Activated T-cell treated with anti-CD3 and anti-CD28 coated beads, Interleukin-2, amount 50 U/mL, for 4 hours (primary cell): ENCODE results near the gene KCNH1. TPM values are rescaled to one million over a fixed set of nuclear protein-coding genes. Genes with fewer than 3 reads are reported as not detected.

Experiments
- ATAC-seq, 2 donors: fragments of 200-7000 bp; cut with Tn5 transposase; one replicate each; pipeline ENCODE4 v1.10.0; 2021
- DNase-seq: peaks from one replicate; pipeline ENCODE4 v3.0.0-alpha.2; 2020
- H3K27me3 Mint-ChIP-seq: one replicate; pipeline ENCODE4 v1.8.0; 2021; ENCODE audit warnings: low read depth, mixed read lengths
- H3K36me3 Mint-ChIP-seq: one replicate; pipeline ENCODE4 v1.8.0; 2022; ENCODE audit warnings: mixed read lengths; ENCODE audit not compliant: insufficient read depth
- H3K4me1 Mint-ChIP-seq: one replicate; pipeline ENCODE4 v1.8.0; 2021; ENCODE audit warnings: low read depth, mixed read lengths
- H3K4me3 Mint-ChIP-seq: one replicate; pipeline ENCODE4 v1.8.0; 2021; ENCODE audit warnings: mild to moderate bottlenecking, moderate library complexity, mixed read lengths
- H3K9me3 Mint-ChIP-seq: one replicate; pipeline ENCODE4 v1.8.0; 2021; ENCODE audit warnings: mixed read lengths
- total RNA-seq, 3 donors: library from RNA; stranded (reverse); gene quantifications; one replicate each; pipeline ENCODE4 v1.2.1, GENCODE V29; 2021

KCNH1 gene
- total RNA-seq, 3 donors from 2014 or later = not detected

DNA sequence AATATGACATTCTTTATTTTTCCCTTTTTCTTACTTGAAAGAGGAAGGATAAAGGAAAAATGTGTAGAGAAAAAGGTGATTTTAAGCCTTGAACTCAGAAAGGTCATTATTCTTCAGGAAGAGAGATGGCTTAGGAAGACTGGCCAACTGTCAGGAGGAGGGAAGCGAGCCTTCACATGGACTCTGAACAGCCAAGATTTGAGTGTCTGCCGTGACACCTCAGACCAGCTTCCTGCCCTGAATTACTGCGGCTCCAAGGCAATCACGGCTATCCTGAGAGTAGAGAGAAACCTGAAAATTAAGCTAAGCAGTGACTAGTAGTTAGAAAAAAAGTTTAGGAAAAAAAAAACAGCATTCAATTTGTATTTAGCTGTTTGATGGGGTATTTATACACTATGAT lies 314.7 kb downstream of the KCNH1 start:
- H3K9me3 Mint-ChIP-seq = no peaks in the 10 kb centered on the region
- no peak for DNase-seq

DNA sequence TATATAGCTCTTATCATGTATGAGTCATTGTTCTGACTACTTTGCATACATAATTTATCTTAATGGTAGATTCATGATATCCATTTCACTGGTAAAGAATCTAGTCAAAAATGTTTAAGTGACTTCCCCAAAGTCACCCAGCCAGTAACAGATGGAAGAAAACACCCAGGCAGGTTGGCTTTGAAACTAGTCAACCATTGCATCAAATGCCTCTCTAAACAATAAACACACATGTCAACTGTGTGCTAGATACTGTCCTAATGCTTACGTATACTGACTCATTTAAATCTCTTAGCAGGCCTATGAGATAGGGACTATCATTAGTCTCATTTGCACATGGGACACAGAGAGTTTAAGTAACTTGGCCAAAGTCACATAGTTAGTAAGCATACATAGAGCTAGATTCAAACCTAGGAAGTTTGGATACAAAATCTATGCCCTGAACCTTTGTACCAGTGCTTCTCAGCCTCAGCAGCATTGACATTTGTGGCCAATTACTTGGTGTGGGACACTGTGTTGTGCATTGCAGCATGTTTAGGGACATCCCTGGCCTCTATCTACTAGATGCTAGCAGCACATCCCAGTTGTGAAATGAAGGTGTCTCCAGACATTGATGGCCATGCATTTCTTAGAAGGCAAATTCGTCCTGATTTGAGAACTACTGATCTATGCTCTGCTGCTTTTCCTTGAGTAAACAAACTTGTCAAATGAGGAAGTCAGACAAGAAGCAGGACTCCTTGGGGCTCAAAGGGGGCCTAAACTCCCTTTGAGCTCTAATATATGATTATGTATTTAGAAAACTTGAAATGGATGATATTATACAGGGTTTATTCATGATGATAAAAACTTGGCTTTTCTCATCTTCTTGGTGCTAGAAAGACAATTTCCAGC lies 316.3 kb downstream of the KCNH1 start:
- no peak for ATAC-seq
- H3K4me1 Mint-ChIP-seq = no peaks in the 10 kb centered on the region
- H3K9me3 Mint-ChIP-seq = no peaks in the 10 kb centered on the region

More for the DNA sequence above, 314.7 kb downstream of the KCNH1 start:
- ATAC-seq = no peak
- Mint-ChIP-seq H3K36me3 (no peaks in the 10 kb centered on the region), H3K4me1 (no peaks in the 10 kb centered on the region), H3K4me3 (no peak overlapping the region), H3K27me3 (peaks cover 11% of the 10 kb centered on the region)

DNA sequence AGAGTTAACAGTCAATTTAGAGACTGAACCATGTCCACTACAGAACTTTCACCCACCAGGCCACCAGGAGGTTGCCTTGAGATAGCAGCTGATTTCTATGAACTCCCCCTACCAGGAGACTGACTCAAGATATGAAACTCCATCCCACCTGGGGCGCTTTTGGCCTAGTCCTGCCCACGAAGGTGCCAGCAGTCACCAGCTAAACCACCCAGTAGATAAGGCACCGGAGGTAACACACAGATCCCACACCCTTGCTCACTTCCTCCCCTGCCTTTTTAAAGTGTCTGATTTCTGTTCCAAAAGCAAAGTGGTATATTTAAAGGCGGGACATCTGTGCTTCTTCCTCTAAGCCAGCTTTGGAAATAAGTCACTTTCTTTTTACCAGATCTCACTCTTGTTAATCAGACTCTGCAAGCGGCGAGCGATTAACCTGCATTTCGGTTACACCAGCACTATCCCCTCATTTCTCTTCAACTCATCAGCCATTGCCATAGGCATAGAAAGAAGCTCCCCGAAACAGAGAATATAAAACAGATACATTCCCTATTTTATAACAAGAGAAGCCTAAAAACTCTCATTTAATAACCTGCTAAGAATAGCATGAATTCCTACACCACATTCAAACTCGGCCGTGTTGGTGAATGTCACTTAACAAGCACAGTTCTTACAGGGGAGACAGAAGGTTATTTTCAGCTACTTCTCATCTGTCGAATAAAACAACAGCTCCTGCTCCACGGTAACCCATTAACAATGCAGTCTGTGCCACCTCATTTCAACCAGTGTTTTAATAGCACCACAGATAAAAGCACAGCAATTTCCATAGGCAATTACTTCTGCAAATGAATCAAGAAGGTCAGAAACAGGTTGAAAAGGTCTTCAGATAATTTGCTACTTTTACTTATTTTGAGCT lies 318.1 kb downstream of the KCNH1 start:
- DNase-seq (no peak), ATAC-seq (no peak)
- no peak overlapping the region for H3K4me3 Mint-ChIP-seq
- no peaks in the 10 kb centered on the region for H3K36me3 Mint-ChIP-seq
- H3K9me3 Mint-ChIP-seq = no peaks in the 10 kb centered on the region
- peaks cover 10% of the 10 kb centered on the region for H3K27me3 Mint-ChIP-seq
- H3K4me1 Mint-ChIP-seq = no peaks in the 10 kb centered on the region

More for the DNA sequence above, 316.3 kb downstream of the KCNH1 start:
- DNase-seq = no peak
- peaks cover 8% of the 10 kb centered on the region for H3K27me3 Mint-ChIP-seq
- no peaks in the 10 kb centered on the region for H3K36me3 Mint-ChIP-seq
- no peak overlapping the region for H3K4me3 Mint-ChIP-seq

DNA sequence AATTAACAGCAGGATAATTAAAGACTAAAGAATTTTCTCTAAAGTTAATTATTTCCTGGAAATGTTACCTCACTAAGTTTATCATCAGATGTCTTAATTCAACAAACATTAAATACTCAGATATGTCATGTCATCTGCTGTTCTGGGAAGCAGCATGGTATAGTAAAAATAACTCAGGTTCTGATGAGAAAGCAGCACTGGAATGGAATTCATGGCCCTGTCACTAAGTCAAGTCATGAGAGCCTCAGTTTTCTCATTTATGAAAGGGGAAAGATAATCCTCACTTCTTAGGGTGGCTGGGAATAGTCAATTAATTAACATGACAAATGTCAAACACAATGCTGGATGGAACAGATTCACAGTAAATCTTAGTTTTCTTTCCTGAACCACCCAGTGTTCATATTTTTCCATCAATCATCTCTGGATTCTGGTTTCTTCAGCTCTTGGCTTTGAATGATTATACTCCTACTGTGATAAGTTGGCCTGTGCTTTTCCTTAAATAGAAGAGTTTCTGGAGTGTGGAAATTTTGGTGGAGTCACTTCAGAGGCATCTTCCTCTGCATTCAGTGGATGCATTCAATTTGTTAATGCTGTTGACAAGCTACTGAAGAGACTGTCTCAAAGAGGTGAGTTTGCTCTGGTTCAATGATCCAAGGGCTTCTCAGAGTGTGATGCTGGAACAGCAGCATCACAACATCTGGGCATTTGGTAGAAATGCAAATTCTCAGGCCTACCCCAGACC lies 319.4 kb downstream of the KCNH1 start:
- Mint-ChIP-seq H3K27me3 (peaks cover 6% of the 10 kb centered on the region), H3K4me3 (no peak overlapping the region), H3K36me3 (no peaks in the 10 kb centered on the region), H3K4me1 (no peaks in the 10 kb centered on the region), H3K9me3 (no peaks in the 10 kb centered on the region)
- DNase-seq (no peak), ATAC-seq (no peak)

DNA sequence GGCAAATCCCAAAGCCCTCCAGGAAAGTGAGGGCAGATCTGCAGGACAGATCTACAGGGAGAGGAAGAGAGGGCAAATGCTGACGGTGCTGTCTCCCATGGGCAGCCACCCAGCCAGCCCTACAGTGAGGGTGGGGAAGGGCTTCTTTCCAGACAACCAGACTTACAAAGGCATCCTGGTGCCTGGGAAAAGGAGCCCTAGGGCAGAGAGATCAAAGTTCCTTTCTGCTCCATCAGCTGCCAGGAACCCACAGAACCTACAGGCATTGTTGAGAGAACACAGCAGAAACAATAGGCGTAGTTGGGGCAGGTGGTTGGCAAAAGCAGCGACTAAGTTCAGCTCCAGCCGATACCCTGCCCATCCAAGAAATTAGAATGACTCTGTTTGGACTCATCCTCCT lies 332.4 kb downstream of the KCNH1 start:
- H3K9me3 Mint-ChIP-seq = no peaks in the 10 kb centered on the region
- H3K4me1 Mint-ChIP-seq = no peaks in the 10 kb centered on the region

DNA sequence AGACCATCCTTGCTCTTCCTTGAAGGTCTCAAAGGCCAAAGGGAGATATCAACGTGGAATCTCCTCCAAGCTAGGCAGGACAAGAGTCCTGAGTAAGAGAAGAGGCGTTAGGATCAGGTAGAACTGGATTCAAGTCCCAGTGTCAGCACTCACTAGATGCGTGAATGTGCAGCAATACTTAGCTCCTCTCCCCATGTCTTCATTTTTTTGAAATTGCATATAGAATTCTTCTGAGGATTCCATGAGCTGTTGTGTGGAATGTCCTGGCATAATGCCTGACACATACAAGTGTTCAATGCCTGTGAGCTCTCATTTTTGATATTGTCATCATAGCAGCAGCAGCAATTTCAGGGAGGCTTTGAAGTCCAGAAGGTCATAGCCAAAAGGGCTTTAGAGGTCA lies 333.2 kb downstream of the KCNH1 start:
- ATAC-seq (no peak), DNase-seq (no peak)
- H3K4me1 Mint-ChIP-seq = no peaks in the 10 kb centered on the region
- no peak overlapping the region for H3K4me3 Mint-ChIP-seq
- no peaks in the 10 kb centered on the region for H3K9me3 Mint-ChIP-seq
- no peaks in the 10 kb centered on the region for H3K36me3 Mint-ChIP-seq
- peaks cover 9% of the 10 kb centered on the region for H3K27me3 Mint-ChIP-seq

More for the DNA sequence above, 332.4 kb downstream of the KCNH1 start:
- DNase-seq (no peak), ATAC-seq (no peak)
- peaks cover 11% of the 10 kb centered on the region for H3K27me3 Mint-ChIP-seq
- no peak overlapping the region for H3K4me3 Mint-ChIP-seq
- H3K36me3 Mint-ChIP-seq = no peaks in the 10 kb centered on the region

DNA sequence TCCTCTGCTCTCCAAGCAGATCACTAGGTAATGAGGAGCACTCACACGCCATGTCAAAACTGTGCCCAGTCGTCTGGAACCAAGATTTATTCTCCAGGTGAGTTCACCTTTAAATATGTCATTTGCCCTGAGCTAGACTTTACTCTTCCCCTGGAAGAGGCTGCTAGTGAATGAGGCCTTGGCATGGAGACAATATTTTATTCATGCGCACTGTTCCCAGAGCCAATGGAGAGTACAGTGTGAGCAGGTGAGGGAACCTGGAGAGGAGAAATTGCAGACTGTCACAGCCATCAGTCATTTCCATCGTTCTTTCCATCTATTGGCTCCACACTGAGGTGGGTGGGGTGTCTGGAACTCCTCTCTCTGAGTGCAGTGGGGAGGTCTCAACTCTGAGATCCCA lies 333.6 kb downstream of the KCNH1 start:
- Mint-ChIP-seq H3K27me3 (peaks cover 8% of the 10 kb centered on the region), H3K9me3 (no peaks in the 10 kb centered on the region), H3K4me3 (no peak overlapping the region), H3K4me1 (no peaks in the 10 kb centered on the region), H3K36me3 (no peaks in the 10 kb centered on the region)
- DNase-seq = no peak
- ATAC-seq = no peak

DNA sequence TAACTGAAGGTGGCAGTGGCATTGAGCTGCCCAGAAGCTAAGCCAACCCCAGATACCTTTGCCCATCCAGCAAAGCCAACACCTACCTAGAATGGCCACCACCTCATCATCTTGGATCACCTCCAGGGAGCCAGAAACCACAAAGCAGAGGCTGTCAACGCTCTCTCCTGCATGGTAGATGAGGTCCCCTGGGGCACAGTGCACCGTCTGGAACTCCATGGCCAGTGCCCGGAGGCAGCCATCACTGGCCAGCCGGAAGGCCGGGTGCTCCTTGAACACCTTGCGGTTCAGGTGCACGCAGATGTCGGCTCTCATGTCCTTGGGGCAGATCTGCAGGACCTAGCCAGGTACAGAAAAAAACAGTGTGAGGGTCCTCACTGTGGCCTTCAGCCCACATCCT lies 336.5 kb downstream of the KCNH1 start:
- H3K27me3 Mint-ChIP-seq = peaks cover 4% of the 10 kb centered on the region

DNA sequence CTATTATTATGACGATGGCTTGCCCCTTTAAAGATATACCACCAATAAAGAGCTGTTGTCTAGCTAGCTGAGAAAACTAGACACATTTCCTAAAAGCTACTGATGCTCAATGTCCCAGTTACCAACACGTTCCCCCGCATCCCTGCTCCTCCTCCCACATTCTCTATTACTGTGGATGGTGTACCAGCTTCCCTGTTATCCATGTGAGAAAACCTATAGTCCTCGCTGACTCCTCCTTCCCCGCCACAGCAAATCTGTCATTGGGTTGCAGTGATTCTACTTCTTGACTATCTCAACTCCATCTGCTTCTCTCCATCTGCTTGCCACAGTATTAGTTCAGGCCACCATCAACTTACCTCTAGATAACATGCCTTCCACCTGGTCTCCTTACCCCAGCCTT lies 337.5 kb downstream of the KCNH1 start:
- no peaks in the 10 kb centered on the region for H3K36me3 Mint-ChIP-seq
- no peak for DNase-seq
- no peak for ATAC-seq
- no peak overlapping the region for H3K4me3 Mint-ChIP-seq
- no peaks in the 10 kb centered on the region for H3K4me1 Mint-ChIP-seq
- no peaks in the 10 kb centered on the region for H3K9me3 Mint-ChIP-seq
- H3K27me3 Mint-ChIP-seq = peaks cover 4% of the 10 kb centered on the region

More for the DNA sequence above, 336.5 kb downstream of the KCNH1 start:
- H3K4me3 Mint-ChIP-seq = no peak overlapping the region
- H3K4me1 Mint-ChIP-seq = no peaks in the 10 kb centered on the region
- no peak for DNase-seq
- H3K9me3 Mint-ChIP-seq = no peaks in the 10 kb centered on the region
- no peak for ATAC-seq
- no peaks in the 10 kb centered on the region for H3K36me3 Mint-ChIP-seq

DNA sequence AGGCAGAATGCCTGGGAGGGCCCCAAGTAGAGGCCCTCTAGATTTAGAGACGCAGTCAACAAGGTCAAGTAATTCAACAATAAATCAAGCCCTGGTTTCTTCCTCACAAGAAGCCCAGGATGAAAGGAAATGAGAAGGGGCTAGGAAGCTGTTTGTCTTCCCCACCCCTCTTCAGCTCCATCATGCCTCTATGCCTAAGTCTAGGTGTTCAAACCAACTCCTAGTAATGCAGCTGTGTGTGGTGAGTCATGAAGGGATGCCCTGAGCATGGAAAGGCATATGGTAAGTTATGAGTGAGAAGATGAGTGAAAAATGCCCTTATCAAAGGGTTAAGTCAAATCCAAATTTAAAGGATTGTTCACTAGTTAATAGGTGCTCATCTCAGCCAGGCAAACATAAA lies 339.5 kb downstream of the KCNH1 start:
- Mint-ChIP-seq H3K4me1 (no peaks in the 10 kb centered on the region), H3K4me3 (no peak overlapping the region), H3K9me3 (no peaks in the 10 kb centered on the region), H3K36me3 (no peaks in the 10 kb centered on the region), H3K27me3 (peaks cover 2% of the 10 kb centered on the region)
- ATAC-seq (no peak), DNase-seq (no peak)

DNA sequence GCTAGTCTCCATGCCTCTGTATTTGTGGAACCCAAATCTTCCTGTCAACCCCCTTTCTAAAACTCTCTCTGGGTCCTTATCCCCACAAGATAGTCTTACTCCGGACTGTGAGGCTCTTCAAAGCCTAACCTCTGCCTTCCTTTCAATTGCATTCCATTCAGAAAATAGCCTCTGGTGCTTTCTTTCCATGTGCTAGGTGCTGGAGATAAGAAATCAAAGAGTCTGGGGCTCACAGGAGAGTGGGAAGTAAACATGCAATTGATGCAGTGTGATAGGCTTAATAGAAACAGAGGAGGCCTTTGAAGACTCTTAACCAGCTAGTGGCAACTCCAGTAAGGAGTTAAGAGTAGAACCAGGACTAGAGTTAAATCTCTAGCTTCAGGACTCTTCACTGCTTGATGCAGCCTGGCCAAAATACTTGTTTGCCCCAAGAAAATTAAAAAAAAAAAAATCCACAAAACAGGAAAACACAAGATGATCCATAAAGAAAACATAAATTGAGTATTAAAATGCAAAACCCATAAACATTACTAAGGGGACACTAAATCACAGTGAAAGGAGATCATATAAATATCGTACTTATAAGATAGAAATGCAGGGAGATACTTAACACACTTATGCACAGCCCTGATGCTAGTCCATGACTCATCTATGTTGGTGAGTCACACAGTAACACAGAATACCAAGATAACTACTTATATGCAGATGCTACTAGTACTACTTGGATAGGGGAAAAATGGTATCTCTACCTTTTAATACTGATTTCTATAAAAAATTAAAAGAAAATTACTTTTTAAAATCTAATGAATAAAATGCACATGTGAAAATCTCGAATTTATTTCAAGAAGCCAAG lies 341.5 kb downstream of the KCNH1 start:
- Mint-ChIP-seq H3K4me3 (no peak overlapping the region), H3K27me3 (peaks cover 2% of the 10 kb centered on the region), H3K9me3 (no peaks in the 10 kb centered on the region), H3K36me3 (no peaks in the 10 kb centered on the region), H3K4me1 (no peaks in the 10 kb centered on the region)
- no peak for DNase-seq
- peak in 1 of 2 donors; percentile 77 for ATAC-seq

DNA sequence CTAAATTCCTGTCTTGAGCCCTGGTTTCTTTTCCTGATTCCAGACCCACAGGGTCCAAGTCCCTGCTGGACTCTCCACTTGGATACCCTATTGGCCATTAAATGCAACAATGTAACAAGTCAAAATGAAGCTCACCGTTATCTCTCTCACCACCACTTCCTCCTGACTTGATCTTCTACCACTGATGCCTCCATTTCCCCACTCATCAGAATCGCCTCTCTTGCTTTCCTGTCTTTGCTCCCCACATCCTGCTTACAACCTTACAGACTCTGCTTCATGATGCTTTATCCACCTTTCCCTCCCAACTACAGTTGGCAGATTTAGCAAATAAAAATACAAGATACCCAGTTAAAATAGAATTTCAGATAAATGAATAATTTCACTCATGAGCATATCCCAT lies 343.8 kb downstream of the KCNH1 start:
- Mint-ChIP-seq H3K4me3 (no peak overlapping the region), H3K36me3 (no peaks in the 10 kb centered on the region), H3K4me1 (no peaks in the 10 kb centered on the region), H3K9me3 (no peaks in the 10 kb centered on the region), H3K27me3 (peaks cover 2% of the 10 kb centered on the region)
- ATAC-seq (no peak), DNase-seq (no peak)

DNA sequence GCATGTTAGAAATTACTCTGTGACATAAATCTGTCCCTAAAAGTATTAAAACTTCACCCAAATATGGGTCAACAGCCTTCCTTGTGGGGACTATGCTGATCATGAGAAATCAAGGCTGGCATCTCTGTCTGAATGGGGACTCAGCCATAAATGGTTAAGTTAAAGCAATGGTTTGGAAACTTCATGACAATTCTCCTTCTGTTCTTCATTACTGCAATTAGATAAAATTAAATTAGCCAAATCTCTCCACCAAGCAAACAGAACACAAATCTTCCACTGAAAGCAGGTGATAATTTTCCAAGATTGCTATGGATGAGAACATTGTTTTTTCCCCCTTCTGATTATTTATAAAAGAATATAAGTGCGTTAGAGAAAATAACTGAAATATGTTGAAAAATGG lies 346.1 kb downstream of the KCNH1 start:
- Mint-ChIP-seq H3K4me1 (no peaks in the 10 kb centered on the region), H3K27me3 (peaks cover 2% of the 10 kb centered on the region), H3K9me3 (no peaks in the 10 kb centered on the region), H3K36me3 (no peaks in the 10 kb centered on the region), H3K4me3 (no peak overlapping the region)
- DNase-seq (no peak), ATAC-seq (no peak)
